ENCODE data around the gene OR5A2.
"Not testable (repeated sequence)": the region's sequence is repeated elsewhere in the genome, so short reads cannot be mapped to it uniquely, and the experiment has no call there.

OR5A2 gene

DNA sequence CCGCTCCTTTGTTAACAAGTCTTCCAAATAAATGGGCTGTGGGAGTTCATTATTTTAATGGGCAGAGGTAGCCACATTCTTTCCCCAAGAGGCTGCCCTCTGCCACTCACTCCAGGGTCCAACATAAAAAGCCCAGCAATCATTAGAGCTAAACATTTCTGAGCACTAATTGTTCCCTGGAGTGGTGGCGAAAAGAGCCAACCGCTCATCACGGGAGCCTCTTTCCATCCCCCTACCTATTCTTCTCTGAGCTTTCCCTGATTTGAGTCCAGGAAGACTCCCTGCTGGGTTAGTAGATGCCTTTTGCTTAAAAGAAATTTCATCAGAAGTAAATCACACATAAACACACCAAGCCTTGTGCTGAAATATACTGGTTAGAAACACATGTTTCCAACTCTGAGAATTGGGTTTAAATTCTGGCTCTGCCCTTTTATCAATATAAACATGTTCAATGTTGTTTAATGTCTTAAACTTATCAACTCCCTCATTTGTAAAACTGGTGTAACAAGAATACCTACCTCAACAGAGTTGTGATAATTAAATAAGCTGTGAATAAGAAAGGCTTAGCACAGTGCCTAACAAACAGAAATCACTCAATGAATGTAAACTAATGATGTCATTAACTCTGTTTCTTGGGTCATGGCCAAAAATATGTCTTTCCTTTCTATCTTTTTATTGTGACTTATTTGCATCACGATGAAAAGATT is at the start of gene OR5A2:
Gene OR5A2 (minus strand): TSS at position 53 of the 707 bp plus-strand sequence. CDS start 3,460 bp downstream, outside the sequence.
- DNase-seq = peak; percentile 88

DNA sequence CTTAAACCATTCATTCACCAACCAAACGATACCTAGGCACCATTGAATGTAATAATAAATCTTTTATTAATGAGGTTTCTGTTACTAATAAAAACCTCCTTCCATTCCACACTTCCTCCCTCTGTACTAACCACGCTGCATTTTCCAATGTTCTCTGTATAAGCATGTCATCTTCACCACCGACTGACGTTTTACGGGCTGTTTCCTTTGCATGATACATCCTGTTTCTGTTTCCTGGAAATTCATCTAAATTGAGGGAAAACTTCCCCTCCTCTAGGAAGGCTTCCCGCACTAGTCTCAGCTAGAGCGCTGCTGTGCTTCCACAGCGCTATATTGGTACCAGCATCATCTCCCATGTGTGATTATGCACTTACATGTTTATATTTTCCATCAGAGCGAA is 49.0 kb upstream of the OR5A2 start:
- no peak for DNase-seq

- DNase-seq = no peak
Measured at GRCh38 chr11:59473015-59473414, 46.8 kb upstream of the OR5A2 start, which contains the start of gene OR4D10. Gene OR4D10 (plus strand): TSS chr11:59473315. CDS start chr11:59477430, 4,115 bp downstream.

DNA sequence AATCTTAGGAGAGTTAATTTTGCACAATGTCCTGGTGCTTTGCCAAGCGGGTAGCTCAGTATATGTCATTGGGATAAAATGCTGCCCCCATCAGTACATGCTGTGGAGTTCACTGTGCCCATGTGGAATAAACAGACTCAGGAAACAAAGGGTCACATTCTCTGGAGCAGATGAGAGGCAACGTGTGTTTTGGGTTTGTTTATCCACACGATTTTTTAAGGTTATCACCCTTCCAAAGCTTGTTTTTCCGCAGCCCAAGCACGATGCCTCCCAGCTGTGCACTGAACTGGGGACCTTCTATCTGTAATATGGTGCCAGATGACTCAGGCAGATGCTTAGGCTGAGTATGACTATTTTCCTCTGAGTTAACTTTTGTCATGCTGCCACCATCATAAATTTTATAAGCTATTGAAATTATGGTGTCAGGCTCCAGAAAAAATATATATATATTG is 37.0 kb upstream of the OR5A2 start:
- DNase-seq = peak; percentile 2

DNA sequence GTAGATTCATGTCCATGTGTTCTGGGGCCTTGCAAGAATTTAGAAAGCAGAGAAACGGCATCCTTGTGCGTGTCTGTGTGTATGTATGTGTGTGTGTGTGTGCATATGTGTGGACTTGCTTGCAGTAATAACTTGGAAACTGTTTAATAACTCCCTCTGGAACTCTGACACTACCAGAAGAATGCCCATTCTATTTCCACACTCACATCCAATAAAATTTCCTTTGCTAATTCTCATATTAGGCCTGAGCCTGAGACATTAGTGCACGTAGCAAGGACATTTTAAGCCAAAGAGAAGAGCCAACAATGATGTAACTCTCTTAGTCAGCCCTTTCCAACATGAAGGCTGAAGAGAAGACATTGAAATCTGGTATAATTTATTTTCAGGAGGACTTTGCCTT is 33.7 kb upstream of the OR5A2 start:
- DNase-seq = no peak

- no peak for DNase-seq
Measured at GRCh38 chr11:59456661-59457060, 30.4 kb upstream of the OR5A2 start, which contains the start of gene OR4D6. Gene OR4D6 (plus strand): TSS chr11:59456961. CDS start chr11:59456961, 0 bp downstream.

- no peak for DNase-seq
Measured at GRCh38 chr11:59448484-59448883, 22.3 kb upstream of the OR5A2 start.

GRCh38 chr11:59445624-59446023 is 19.4 kb upstream of the OR5A2 start:
- not testable (repeated sequence) for DNase-seq

- no peak for DNase-seq
Measured at GRCh38 chr11:59437770-59438169, 11.6 kb upstream of the OR5A2 start.

DNA sequence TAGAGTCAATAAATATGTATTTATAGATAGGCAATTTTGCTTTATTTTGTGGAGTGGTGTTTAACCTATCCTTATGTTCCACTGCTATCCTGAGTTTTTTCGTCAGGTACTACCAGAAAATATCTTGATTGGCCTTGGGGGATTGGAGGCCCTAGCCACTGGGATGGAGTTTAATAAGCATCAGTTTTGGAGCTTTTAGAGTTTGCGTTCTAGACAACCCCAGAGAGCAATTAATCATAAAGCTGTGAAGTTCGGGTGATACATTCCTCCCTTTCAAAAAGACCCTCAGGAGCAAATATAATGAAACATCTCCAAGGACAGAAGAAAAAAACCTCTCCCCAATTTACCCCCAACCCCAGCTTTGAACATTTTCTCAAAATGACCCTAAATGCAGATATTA is 10.0 kb upstream of the OR5A2 start, which contains the start of gene OR5A1:
Gene OR5A1 (plus strand): TSS at position 301 of the 400 bp plus-strand sequence. CDS start 6,700 bp downstream, outside the sequence.
- DNase-seq = no peak

DNA sequence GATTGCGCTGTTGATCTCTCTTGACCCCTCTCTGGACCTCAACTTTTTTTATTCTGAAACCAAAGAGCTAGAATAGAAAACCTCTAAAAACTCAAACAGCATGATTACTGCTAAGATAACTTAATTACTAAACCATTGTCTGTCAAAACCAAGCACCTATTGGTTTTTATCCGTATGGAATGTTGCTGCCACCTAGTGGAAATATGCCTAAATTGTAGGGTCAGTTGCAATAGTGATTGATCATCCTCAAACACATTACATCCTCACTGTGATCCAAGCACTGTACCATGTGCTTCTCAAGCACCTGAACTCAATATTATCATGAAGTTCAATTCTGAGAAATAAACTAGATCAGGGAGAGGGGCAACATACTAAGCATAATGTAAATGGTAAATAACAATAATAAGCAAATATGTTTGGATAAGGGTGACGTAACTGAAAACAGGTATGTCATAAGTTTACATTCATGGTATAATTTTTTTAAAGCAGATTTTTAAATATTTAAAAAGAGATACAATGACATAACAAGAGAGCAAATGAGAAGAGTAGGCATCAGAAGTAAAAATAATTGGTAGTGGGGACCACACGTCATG is 3.8 kb upstream of the OR5A2 start:
- DNase-seq = peak; percentile 88

DNA sequence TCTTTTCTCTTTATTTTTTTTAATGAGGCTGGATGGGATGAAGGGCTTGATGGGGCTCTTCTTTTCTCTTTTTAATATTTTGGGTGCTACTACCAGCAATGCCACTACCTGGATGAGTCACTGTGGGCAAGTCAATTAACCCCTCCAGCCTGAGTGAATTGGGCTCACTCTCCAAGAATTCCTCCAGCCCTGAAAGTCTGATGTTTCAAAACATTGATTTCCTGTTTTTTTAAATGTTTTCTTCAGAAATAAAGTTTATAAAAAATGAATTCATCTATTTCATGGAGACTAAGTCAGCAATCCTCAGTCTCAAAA is 812 bp upstream of the OR5A2 start:
- DNase-seq = no peak

- no peak for DNase-seq
Measured at GRCh38 chr11:59425131-59425530, 1.1 kb downstream of the OR5A2 start.

GRCh38 chr11:59423835-59424234 is 2.4 kb downstream of the OR5A2 start:
- DNase-seq = no peak

GRCh38 chr11:59418156-59418555 is 8.1 kb downstream of the OR5A2 start:
- no peak for DNase-seq

DNA sequence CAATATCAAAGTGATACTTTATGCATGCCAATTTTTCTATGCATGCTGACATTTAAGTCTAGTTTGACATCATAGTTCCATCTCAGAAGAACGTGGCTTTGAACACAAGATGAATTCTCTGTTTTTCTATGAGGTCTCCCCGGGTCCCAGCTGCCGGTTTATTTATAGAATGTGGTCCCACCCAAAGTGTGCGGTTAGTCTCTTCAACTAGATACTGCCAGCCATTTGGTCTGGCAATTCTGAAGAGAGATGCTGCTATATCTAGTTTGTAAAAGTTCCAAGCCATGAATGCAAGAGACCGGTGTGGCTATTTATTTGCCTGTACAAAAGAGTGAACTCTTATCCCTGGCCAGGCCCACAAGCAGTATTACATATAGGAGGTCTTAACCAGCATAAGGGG is 9.2 kb downstream of the OR5A2 start:
- DNase-seq = no peak

- DNase-seq = no peak
Measured at GRCh38 chr11:59416613-59417012, 9.6 kb downstream of the OR5A2 start.

- no peak for DNase-seq
Measured at GRCh38 chr11:59415111-59415510, 11.1 kb downstream of the OR5A2 start.

- no peak for DNase-seq
Measured at GRCh38 chr11:59413646-59414045, 12.6 kb downstream of the OR5A2 start.

- no peak for DNase-seq
Measured at GRCh38 chr11:59403546-59403945, 22.7 kb downstream of the OR5A2 start.

DNA sequence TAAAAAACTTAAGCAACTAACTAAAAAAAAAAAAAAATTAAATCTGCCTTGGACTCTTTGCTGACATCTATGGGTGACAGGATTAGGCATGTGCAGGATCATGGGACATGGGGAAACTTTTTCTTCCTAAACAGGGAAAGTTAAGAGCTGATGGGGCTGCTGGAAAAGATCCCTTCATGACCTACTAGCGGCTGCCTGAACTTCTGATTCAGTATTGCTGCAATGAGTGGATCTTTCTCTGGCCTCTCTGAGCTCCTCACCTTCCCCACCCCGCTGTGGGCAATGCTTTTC is 25.0 kb downstream of the OR5A2 start:
- no peak for DNase-seq

GRCh38 chr11:59400461-59401261 is 25.6 kb downstream of the OR5A2 start:
- no peak for DNase-seq

DNA sequence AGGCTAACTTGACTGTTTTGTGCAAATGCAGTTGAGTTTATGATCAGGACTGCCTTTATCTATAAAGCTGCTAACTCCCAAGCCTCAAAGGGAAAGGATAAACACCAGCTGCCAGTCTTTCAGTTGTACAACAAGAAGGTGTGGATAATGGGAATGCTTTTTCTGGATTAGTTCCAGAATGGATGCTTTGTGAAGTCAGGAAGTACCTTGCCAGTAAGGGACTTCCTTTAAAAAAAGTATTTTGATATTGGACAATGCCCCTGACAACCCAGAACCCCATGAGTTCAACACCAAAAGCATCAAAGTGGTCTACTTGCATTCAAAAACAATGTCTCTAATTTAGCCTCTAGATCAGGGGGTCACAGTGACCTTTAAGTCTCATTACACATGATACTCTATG is 32.0 kb downstream of the OR5A2 start:
- DNase-seq = no peak
